OCI-LY7 (cell line): Measurements from ENCODE around the gene SRPK2. TPM values are rescaled to one million over a fixed set of nuclear protein-coding genes. Genes with fewer than 3 reads are reported as not detected.

Experiments used
- BruUV-seq: library from RNA; stranded (reverse); fragments of 400-500 nt; replicated peaks from 2 replicates; lab custom pipeline; 2021; lab: Mats Ljungman, UMichigan
- CTCF ChIA-PET: fragments of 300-600 bp; sonication (Branson Sonifier 250); formaldehyde crosslinking; loops from one replicate; lab custom pipeline; 2022; ENCODE audit warnings: antibody characterized with exemption; ENCODE audit not compliant: unreplicated experiment; lab: Charles Lee
- POLR2A ChIA-PET: fragments of 300-600 bp; sonication (Branson Sonifier 250); formaldehyde crosslinking; loops from one replicate; lab custom pipeline; 2022; ENCODE audit warnings: antibody characterized with exemption; lab: Charles Lee
- DNase-seq: peaks from one replicate; pipeline ENCODE4 v3.0.0-alpha.2; 2015; ENCODE audit warnings: low spot score
- H2AFZ ChIP-seq: fragments of 200-600 bp; sonication (generic), shearing (Covaris generic); 2 replicates; pipeline ENCODE4 v1.6.1; 2014; ENCODE audit warnings: mild to moderate bottlenecking, antibody characterized with exemption, low read length, moderate library complexity
- H3K27ac ChIP-seq: fragments of 200-600 bp; sonication (generic); 2 replicates; pipeline ENCODE4 v1.5.1; 2014; ENCODE audit warnings: mixed run types, low read depth, mild to moderate bottlenecking, moderate library complexity, low read length, inconsistent platforms; ENCODE audit not compliant: poor library complexity, severe bottlenecking
- H3K36me3 ChIP-seq: fragments of 200-600 bp; sonication (generic); 2 replicates; pipeline ENCODE4 v1.6.1; 2014; ENCODE audit warnings: mild to moderate bottlenecking, antibody characterized with exemption, low read length, moderate library complexity, mixed read lengths; ENCODE audit not compliant: insufficient read depth
- H3K4me1 ChIP-seq: fragments of 200-600 bp; sonication (generic); 2 replicates; pipeline ENCODE4 v1.5.1; 2014; ENCODE audit warnings: mild to moderate bottlenecking, low read length; ENCODE audit not compliant: insufficient read depth, poor library complexity, severe bottlenecking
- H3K4me2 ChIP-seq: fragments of 200-600 bp; sonication (generic); 2 replicates; pipeline ENCODE4 v1.6.1; 2014; ENCODE audit warnings: mild to moderate bottlenecking, low read length
- H3K4me3 ChIP-seq: fragments of 200-600 bp; sonication (generic); 2 replicates; pipeline ENCODE4 v1.5.1; 2014; ENCODE audit warnings: mild to moderate bottlenecking, low read depth, low read length; ENCODE audit not compliant: poor library complexity, severe bottlenecking
- H3K79me2 ChIP-seq: fragments of 200-600 bp; sonication (generic); 2 replicates; pipeline ENCODE4 v1.6.1; 2016; ENCODE audit warnings: low read depth, mild to moderate bottlenecking, low read length, moderate library complexity, mixed read lengths; ENCODE audit not compliant: insufficient read depth
- H3K9me2 ChIP-seq: fragments of 200-600 bp; sonication (generic); 2 replicates; pipeline ENCODE4 v1.6.1; 2016; ENCODE audit warnings: mild to moderate bottlenecking, low read length, mixed read lengths; ENCODE audit not compliant: insufficient read depth
- H3K9me3 ChIP-seq: fragments of 200-600 bp; sonication (generic); 2 replicates; pipeline ENCODE4 v1.6.1; 2014; ENCODE audit warnings: mild to moderate bottlenecking, mixed run types, low read length, mixed read lengths
- H4K20me1 ChIP-seq: fragments of 200-600 bp; sonication (generic); 2 replicates; pipeline ENCODE4 v1.6.1; 2014; ENCODE audit warnings: mild to moderate bottlenecking, antibody characterized with exemption, low read length, moderate library complexity, mixed read lengths; ENCODE audit not compliant: insufficient read depth
- CTCF ChIP-seq: fragments of 200-600 bp; sonication (generic); conservative IDR thresholded peaks from 2 replicates; pipeline ENCODE4 v1.5.1; 2014; ENCODE audit warnings: mild to moderate bottlenecking, antibody characterized with exemption, low read length, moderate library complexity, mixed read lengths
- EZH2phosphoT487 ChIP-seq: fragments of 200-600 bp; sonication (generic); IDR thresholded peaks from 2 replicates; pipeline ENCODE4 v1.6.1; 2018; ENCODE audit warnings: low read depth, borderline replicate concordance, mild to moderate bottlenecking, mixed run types, antibody characterized with exemption, low read length, moderate library complexity, mixed read lengths
- intact Hi-C: fragments of 100-400 bp; cut with micrococcal nuclease; formaldehyde crosslinking; loops from one replicate; pipeline ENCODE4 v1.10.0; 2022; ENCODE audit not compliant: unreplicated experiment
- total RNA-seq, 2 experiments: library from RNA; depleted of rRNA in 1 of 2; stranded (reverse); fragments of >200 nt in 1 of 2; shearing (Covaris generic) in 1 of 2; gene quantifications; 2 replicates each; pipeline ENCODE4 v1.2.3, GENCODE V29; 2014 to 2022

SRPK2 gene
- total RNA-seq, 2 experiments from 2014 or later = 22.1 to 26.8 TPM

GRCh38 chr7:105389889-105390288 is 1.2 kb upstream of the SRPK2 start:
- Histone ChIP-seq H3K27ac (no peak overlapping the region), H3K79me2 (peaks cover 18% of the 10 kb centered on the region; the same call in 1 of the 2 replicates), H3K9me3 (no peaks in the 10 kb centered on the region), H3K4me1 (peaks cover 17% of the 10 kb centered on the region), H2AFZ (peak overlapping the region; percentile 82; the same call in 1 of the 2 replicates), H4K20me1 (peaks cover 9% of the 10 kb centered on the region), H3K36me3 (0 out of 2 replicates have a peak, but pooled peaks cover 4% of the 10 kb centered on the region), H3K4me3 (peak overlapping the region; percentile 70), H3K4me2 (peak overlapping the region; percentile 71), H3K9me2 (no peaks in the 10 kb centered on the region)
- DNase-seq = no peak
- TF ChIP-seq EZH2phosphoT487 = no peak
- no peak for TF ChIP-seq CTCF
- POLR2A ChIA-PET = no interaction called here
- intact Hi-C loops = loop anchor here (10.0 kb wide), 1 partner anchor 195 kb away; the partner anchor contains the start of gene EFCAB10
- CTCF ChIA-PET = no interaction called here
- no TSS peak for BruUV-seq

GRCh38 chr7:105389088-105389650 is 448 bp upstream of the SRPK2 start:
- Histone ChIP-seq H3K79me2 (peaks cover 22% of the 10 kb centered on the region; the same call in 1 of the 2 replicates), H4K20me1 (peaks cover 9% of the 10 kb centered on the region), H3K9me3 (no peaks in the 10 kb centered on the region), H3K9me2 (no peaks in the 10 kb centered on the region), H3K36me3 (0 out of 2 replicates have a peak, but pooled peaks cover 4% of the 10 kb centered on the region), H3K27ac (peak overlapping the region; percentile 29), H3K4me3 (peak overlapping the region; percentile 70), H2AFZ (peak overlapping the region; percentile 82), H3K4me1 (peaks cover 17% of the 10 kb centered on the region), H3K4me2 (peak overlapping the region; percentile 71)
- ChIA-PET POLR2A (interaction anchor here (1.8 kb wide), 1 partner anchor 13 kb away, joined by 6 read pairs; no protein-coding TSS in a partner anchor), CTCF (interaction anchor here (0.6 kb wide), 1 partner anchor 758 kb away, joined by 3 read pairs; no protein-coding TSS in a partner anchor)
- no TSS peak for BruUV-seq
- TF ChIP-seq EZH2phosphoT487 = no peak
- no peak for TF ChIP-seq CTCF
- DNase-seq = peak; percentile 57
- intact Hi-C loops = no loop called here
